ENCODE data around the gene MYO7B.

The MYO7B gene

DNA sequence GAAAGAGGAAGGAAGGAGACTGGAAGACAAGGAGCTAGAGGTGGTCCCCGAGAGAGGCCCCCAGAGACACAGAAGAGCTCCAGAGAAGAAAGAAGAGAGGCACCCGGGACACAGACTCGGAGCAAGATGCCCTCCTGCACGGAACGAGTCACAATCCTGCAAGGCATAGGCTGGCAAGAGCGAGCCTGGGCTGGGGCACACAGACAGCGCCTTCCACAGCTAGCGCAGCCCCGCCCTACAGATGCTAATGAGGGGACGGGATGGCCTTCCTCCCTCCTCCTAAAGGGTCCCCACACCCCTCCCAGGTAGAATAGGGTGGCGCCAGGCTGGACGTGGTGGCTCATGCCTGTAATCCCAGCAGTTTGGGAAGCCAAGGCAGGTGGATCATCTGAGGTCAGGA lies 90.7 kb downstream of the MYO7B start:
- Histone ChIP-seq H3K4ac (ENCODE audit: low read length) (no peak overlapping the region), H3K79me1 (ENCODE audit: low read depth, low read length) (peaks cover 5% of the 10 kb centered on the region), H2AK5ac (ENCODE audit: low read depth, low read length) (no peak overlapping the region), H3K9ac (ENCODE audit: low read depth, low read length, poor library complexity) (no peak overlapping the region), H2BK12ac (ENCODE audit: low read length) (no peak overlapping the region), H3K4me3 (ENCODE audit: low read length in 2 of 2) (no peak overlapping the region), H2BK15ac (ENCODE audit: low read length) (no peak overlapping the region), H3K27me3 (ENCODE audit: control insufficient read depth in 3 of 3, insufficient read depth in 3 of 3, low read depth in 1 of 3, low read length in 3 of 3) (no peaks in the 10 kb centered on the region), H3K18ac (ENCODE audit: low read length) (no peak overlapping the region), H3K27ac (replicated peaks; ENCODE audit: low read length) (no peak overlapping the region), H3K23ac (ENCODE audit: low read depth, low read length, poor library complexity) (peak overlapping the region; percentile 8), H2AFZ (ENCODE audit: low read length) (no peak overlapping the region), H3K4me1 (ENCODE audit: control insufficient read depth in 2 of 2, insufficient read depth in 1 of 2, low read depth in 1 of 2, low read length in 2 of 2) (no peaks in the 10 kb centered on the region), H3K14ac (ENCODE audit: low read length) (no peak overlapping the region), H4K8ac (ENCODE audit: low read depth, low read length) (no peak overlapping the region), H3K4me2 (ENCODE audit: insufficient read depth, low read length, poor library complexity, severe bottlenecking) (no peak overlapping the region), H2BK5ac (ENCODE audit: low read length) (no peak overlapping the region), H3K36me3 (replicated peaks in 1 of 2; ENCODE audit: control insufficient read depth in 2 of 2, insufficient read depth in 2 of 2, low read length in 2 of 2) (no peaks in the 10 kb centered on the region), H4K91ac (ENCODE audit: low read depth, low read length, poor library complexity) (no peak overlapping the region), H2BK120ac (ENCODE audit: low read depth, low read length) (no peak overlapping the region), H3K9me3 (replicated peaks in 1 of 2; ENCODE audit: control insufficient read depth in 2 of 2, insufficient read depth in 1 of 2, low read depth in 1 of 2, low read length in 2 of 2) (no peaks in the 10 kb centered on the region)
- DNase-seq (ENCODE audit: low spot score) = no peak
- no CpG with 5 or more reads among the region's 12 CpGs for WGBS, 2 donors (ENCODE audit: extremely low coverage in 2 of 2, insufficient read length in 2 of 2, insufficient replicate concordance in 1 of 2)

DNA sequence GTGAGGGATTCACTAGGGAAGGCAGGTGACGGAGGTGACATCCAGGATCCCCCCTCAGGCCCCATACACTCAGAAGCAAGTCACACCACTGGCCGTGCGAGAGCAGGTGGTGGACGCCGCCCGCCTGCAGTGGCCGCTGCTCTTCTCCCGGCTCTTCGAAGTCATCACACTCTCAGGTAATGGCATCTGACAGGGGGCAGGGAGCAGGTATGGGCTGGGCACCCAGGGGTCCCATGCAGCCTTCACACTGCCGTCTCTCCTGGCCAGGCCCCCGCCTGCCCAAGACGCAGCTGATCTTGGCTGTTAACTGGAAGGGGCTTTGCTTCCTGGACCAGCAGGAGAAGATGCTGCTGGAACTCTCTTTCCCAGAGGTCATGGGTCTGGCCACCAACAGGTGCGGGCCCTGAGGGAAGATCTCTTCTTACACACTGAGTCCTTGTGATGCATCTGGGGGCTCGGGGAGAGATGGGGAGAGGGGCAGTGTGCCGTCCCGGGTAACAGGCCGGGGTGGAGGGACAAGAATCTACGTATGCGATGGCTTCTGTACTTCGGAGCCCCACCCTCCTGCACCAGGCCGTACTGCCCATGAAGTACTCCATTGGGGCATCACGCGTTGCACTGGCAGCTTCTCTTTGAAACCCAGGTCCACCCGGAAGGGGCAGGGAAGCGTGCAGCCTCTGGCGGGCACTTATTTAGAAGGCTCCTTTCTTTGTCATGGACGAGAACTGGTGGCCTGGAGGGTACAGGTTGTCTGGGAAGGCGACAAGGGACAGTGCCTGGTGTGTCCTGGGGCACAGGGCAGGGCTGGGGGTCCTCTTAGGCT lies 91.6 kb downstream of the MYO7B start:
- no peak overlapping the region for H2BK12ac ChIP-seq (ENCODE audit: low read length)
- no peaks in the 10 kb centered on the region for H3K36me3 ChIP-seq (replicated peaks in 1 of 2; ENCODE audit: control insufficient read depth in 2 of 2, insufficient read depth in 2 of 2, low read length in 2 of 2)
- no peak overlapping the region for H4K91ac ChIP-seq (ENCODE audit: low read depth, low read length, poor library complexity)
- no peak overlapping the region for H3K4me2 ChIP-seq (ENCODE audit: insufficient read depth, low read length, poor library complexity, severe bottlenecking)
- no peak for DNase-seq (ENCODE audit: low spot score)
- peak overlapping the region; percentile 61 for H3K18ac ChIP-seq (ENCODE audit: low read length)
- no peak overlapping the region for H2BK5ac ChIP-seq (ENCODE audit: low read length)
- no CpG with 5 or more reads among the region's 28 CpGs for WGBS, 2 donors (ENCODE audit: extremely low coverage in 2 of 2, insufficient read length in 2 of 2, insufficient replicate concordance in 1 of 2)
- no peak overlapping the region for H3K4me3 ChIP-seq (ENCODE audit: low read length in 2 of 2)
- H3K4me1 ChIP-seq (ENCODE audit: control insufficient read depth in 2 of 2, insufficient read depth in 1 of 2, low read depth in 1 of 2, low read length in 2 of 2) = no peaks in the 10 kb centered on the region
- peaks cover 5% of the 10 kb centered on the region for H3K79me1 ChIP-seq (ENCODE audit: low read depth, low read length)
- H3K4ac ChIP-seq (ENCODE audit: low read length) = no peak overlapping the region
- H2AK5ac ChIP-seq (ENCODE audit: low read depth, low read length) = peak overlapping the region; percentile 83
- no peak overlapping the region for H3K9ac ChIP-seq (ENCODE audit: low read depth, low read length, poor library complexity)
- H2BK15ac ChIP-seq (ENCODE audit: low read length) = peak overlapping the region; percentile 61
- no peak overlapping the region for H3K23ac ChIP-seq (ENCODE audit: low read depth, low read length, poor library complexity)
- no peaks in the 10 kb centered on the region for H3K27me3 ChIP-seq (ENCODE audit: control insufficient read depth in 3 of 3, insufficient read depth in 3 of 3, low read depth in 1 of 3, low read length in 3 of 3)
- no peak overlapping the region for H2AFZ ChIP-seq (ENCODE audit: low read length)
- H3K14ac ChIP-seq (ENCODE audit: low read length) = peak overlapping the region; percentile 47
- H4K8ac ChIP-seq (ENCODE audit: low read depth, low read length) = no peak overlapping the region
- no peaks in the 10 kb centered on the region for H3K9me3 ChIP-seq (replicated peaks in 1 of 2; ENCODE audit: control insufficient read depth in 2 of 2, insufficient read depth in 1 of 2, low read depth in 1 of 2, low read length in 2 of 2)
- H3K27ac ChIP-seq (replicated peaks; ENCODE audit: low read length) = no peak overlapping the region
- no peak overlapping the region for H2BK120ac ChIP-seq (ENCODE audit: low read depth, low read length)

- Histone ChIP-seq H3K4me1 (ENCODE audit: control insufficient read depth in 2 of 2, insufficient read depth in 1 of 2, low read depth in 1 of 2, low read length in 2 of 2) (no peaks in the 10 kb centered on the region), H2BK15ac (ENCODE audit: low read length) (peak overlapping the region; percentile 61), H3K4ac (ENCODE audit: low read length) (peak overlapping the region; percentile 89), H3K4me2 (ENCODE audit: insufficient read depth, low read length, poor library complexity, severe bottlenecking) (no peak overlapping the region), H4K8ac (ENCODE audit: low read depth, low read length) (peak overlapping the region; percentile 58), H2BK120ac (ENCODE audit: low read depth, low read length) (no peak overlapping the region), H3K27ac (replicated peaks; ENCODE audit: low read length) (no peak overlapping the region), H2BK12ac (ENCODE audit: low read length) (peak overlapping the region; percentile 93), H2AFZ (ENCODE audit: low read length) (no peak overlapping the region), H3K36me3 (replicated peaks in 1 of 2; ENCODE audit: control insufficient read depth in 2 of 2, insufficient read depth in 2 of 2, low read length in 2 of 2) (no peaks in the 10 kb centered on the region), H3K14ac (ENCODE audit: low read length) (peak overlapping the region; percentile 63), H3K9me3 (replicated peaks in 1 of 2; ENCODE audit: control insufficient read depth in 2 of 2, insufficient read depth in 1 of 2, low read depth in 1 of 2, low read length in 2 of 2) (no peaks in the 10 kb centered on the region), H3K27me3 (ENCODE audit: control insufficient read depth in 3 of 3, insufficient read depth in 3 of 3, low read depth in 1 of 3, low read length in 3 of 3) (no peaks in the 10 kb centered on the region), H3K4me3 (ENCODE audit: low read length in 2 of 2) (no peak overlapping the region), H3K23ac (ENCODE audit: low read depth, low read length, poor library complexity) (peak overlapping the region; percentile 85), H3K9ac (ENCODE audit: low read depth, low read length, poor library complexity) (no peak overlapping the region), H3K18ac (ENCODE audit: low read length) (peak overlapping the region; percentile 84), H4K91ac (ENCODE audit: low read depth, low read length, poor library complexity) (peak overlapping the region; percentile 43), H3K79me1 (ENCODE audit: low read depth, low read length) (peaks cover 5% of the 10 kb centered on the region), H2AK5ac (ENCODE audit: low read depth, low read length) (peak overlapping the region; percentile 83), H2BK5ac (ENCODE audit: low read length) (peak overlapping the region; percentile 85)
- no peak for DNase-seq (ENCODE audit: low spot score)
- no CpG with 5 or more reads among the region's 18 CpGs for WGBS, 2 donors (ENCODE audit: extremely low coverage in 2 of 2, insufficient read length in 2 of 2, insufficient replicate concordance in 1 of 2)
These were observed 92.5 kb downstream of the MYO7B start for GRCh38 chr2:127627740-127628571.
